ENCODE measurements around the gene MTLN. TPM values are rescaled to one million over a fixed set of nuclear protein-coding genes. Genes with fewer than 3 reads are reported as not detected.
"Not testable (repeated sequence)": the region's sequence is repeated elsewhere in the genome, so short reads cannot be mapped to it uniquely, and the experiment has no call there.

Gene MTLN
- total RNA-seq, 2 experiments from 2014 or later = 8.7 to 9.8 TPM

- CTCF ChIA-PET = no interaction called here
- peaks cover 60% of the 10 kb centered on the region for H3K27me3 Mint-ChIP-seq
- POLR2A ChIA-PET = no interaction called here
Observed at GRCh38 chr2:110215566-110216158, 3.3 kb upstream of the MTLN start.

GRCh38 chr2:110215091-110215490, 2.7 kb upstream of the MTLN start:
- peaks cover 2% of the 10 kb centered on the region for H3K9me3 Mint-ChIP-seq
- peak overlapping the region; percentile 32 for H3K4me3 Mint-ChIP-seq
- no peak for ATAC-seq (ENCODE audit: poor library complexity)
- peaks cover 21% of the 10 kb centered on the region for H3K4me1 Mint-ChIP-seq (ENCODE audit: low read depth)
- H3K4me1 ChIP-seq (ENCODE audit: insufficient read depth, low read length) = peaks cover 8% of the 10 kb centered on the region
- H3K36me3 Mint-ChIP-seq (ENCODE audit: low read depth) = peaks cover 17% of the 10 kb centered on the region
- H3K27ac ChIP-seq (ENCODE audit: low read depth in 1 of 2, low read length in 2 of 2) = no peak overlapping the region
- ChIA-PET POLR2A (no interaction called here), CTCF (no interaction called here)
- peaks cover 54% of the 10 kb centered on the region for H3K27me3 Mint-ChIP-seq
- intact Hi-C loops (cut with DNase I, micrococcal nuclease) = no loop called here
- TF ChIP-seq CTCF (IDR thresholded peaks at IDR 0.05) = no peak
- H3K4me3 ChIP-seq (ENCODE audit: low read length) = no peak overlapping the region
- DNase-seq = no peak
- H3K27ac Mint-ChIP-seq = no peak overlapping the region
- H3K27me3 ChIP-seq (ENCODE audit: control insufficient read depth in 1 of 2, insufficient read depth in 2 of 2, low read length in 2 of 2) = peaks cover 17 to 19% of the 10 kb centered on the region in 2 experiments
- H3K9me3 ChIP-seq (ENCODE audit: control insufficient read depth in 1 of 2, insufficient read depth in 1 of 2, low read length in 2 of 2) = no peaks in the 10 kb centered on the region
- no peaks in the 10 kb centered on the region for H3K36me3 ChIP-seq (ENCODE audit: insufficient read depth, low read length)

More at GRCh38 chr2:110215566-110216158, 3.3 kb upstream of the MTLN start:
- H3K4me1 ChIP-seq (ENCODE audit: insufficient read depth, low read length) = peaks cover 8% of the 10 kb centered on the region
- peaks cover 19 to 21% of the 10 kb centered on the region in 2 experiments for H3K27me3 ChIP-seq (ENCODE audit: control insufficient read depth in 1 of 2, insufficient read depth in 2 of 2, low read length in 2 of 2)
- Mint-ChIP-seq H3K9me3 (peaks cover 2% of the 10 kb centered on the region), H3K4me1 (ENCODE audit: low read depth) (peaks cover 16% of the 10 kb centered on the region), H3K4me3 (no peak overlapping the region), H3K36me3 (ENCODE audit: low read depth) (peaks cover 14% of the 10 kb centered on the region), H3K27ac (no peak overlapping the region)
- no peak for ATAC-seq (ENCODE audit: poor library complexity)
- H3K4me3 ChIP-seq (ENCODE audit: low read length) = no peak overlapping the region
- TF ChIP-seq CTCF (IDR thresholded peaks at IDR 0.05) = no peak
- DNase-seq = no peak
- intact Hi-C loops (cut with DNase I, micrococcal nuclease) = no loop called here
- H3K36me3 ChIP-seq (ENCODE audit: insufficient read depth, low read length) = no peaks in the 10 kb centered on the region
- no peaks in the 10 kb centered on the region for H3K9me3 ChIP-seq (ENCODE audit: control insufficient read depth in 1 of 2, insufficient read depth in 1 of 2, low read length in 2 of 2)
- no peak overlapping the region for H3K27ac ChIP-seq (ENCODE audit: low read depth in 1 of 2, low read length in 2 of 2)

- H3K27ac ChIP-seq (ENCODE audit: low read depth in 1 of 2, low read length in 2 of 2); H3K9me3 ChIP-seq (ENCODE audit: control insufficient read depth in 1 of 2, insufficient read depth in 1 of 2, low read length in 2 of 2); POLR2A ChIA-PET; H3K4me1 ChIP-seq (ENCODE audit: insufficient read depth, low read length); CTCF ChIA-PET; H3K4me3 ChIP-seq (ENCODE audit: low read length); H3K9me3 Mint-ChIP-seq; DNase-seq; H3K27ac Mint-ChIP-seq; H3K36me3 ChIP-seq (ENCODE audit: insufficient read depth, low read length); ATAC-seq (ENCODE audit: poor library complexity): not testable (repeated sequence)
- intact Hi-C loops (cut with DNase I, micrococcal nuclease) = loop anchor here in 1 of 2 experiments (5.0 kb wide), 1 partner anchor 1766 kb away; the partner anchor contains the start of gene GCC2
- Mint-ChIP-seq H3K4me1 (ENCODE audit: low read depth) (peaks cover 34% of the 10 kb centered on the region), H3K27me3 (peaks cover 38% of the 10 kb centered on the region), H3K36me3 (ENCODE audit: low read depth) (peaks cover 30% of the 10 kb centered on the region), H3K4me3 (peak overlapping the region; percentile 72)
- H3K27me3 ChIP-seq (ENCODE audit: control insufficient read depth in 1 of 2, insufficient read depth in 2 of 2, low read length in 2 of 2) = peaks cover 11 to 15% of the 10 kb centered on the region in 2 experiments
Observed at GRCh38 chr2:110213522-110213921, 1.2 kb upstream of the MTLN start.
